HepG2 (cell line): Measurements from ENCODE around the gene DGKG.

Source experiments
- ATM ChIP-seq: fragments of 450-650 bp; IDR thresholded peaks from 2 replicates; pipeline ENCODE4 v1.7.1; 2017; ENCODE audit warnings: mild to moderate bottlenecking, borderline replicate concordance
- CTCF ChIP-seq: sonication (generic); formaldehyde crosslinking; IDR thresholded peaks from 2 replicates; pipeline ENCODE4 v1.5.0; 2020; ENCODE audit warnings: mild to moderate bottlenecking, missing genetic modification reagents, moderate library complexity
- EP300 ChIP-seq, 3 experiments: sonication (generic) in 1 of 3; formaldehyde crosslinking in 1 of 3; IDR thresholded peaks; 2 replicates each; pipeline versions ENCODE4 v1.5.1 to v1.6.1; 2011 to 2020; ENCODE audit warnings: low read depth in 2 of 3, low read length in 2 of 3, borderline replicate concordance in 1 of 3, improper control_type of control experiment in 1 of 3, mild to moderate bottlenecking in 1 of 3, missing genetic modification reagents in 1 of 3, moderate library complexity in 1 of 3
- EZH2 ChIP-seq: conservative IDR thresholded peaks from 2 replicates; pipeline ENCODE4 v1.6.1; 2012; ENCODE audit warnings: mild to moderate bottlenecking, low read depth, low read length, moderate library complexity
- HMGXB3 ChIP-seq: sonication (generic); formaldehyde crosslinking; IDR thresholded peaks from 2 replicates; pipeline ENCODE4 v1.4.0; 2020; ENCODE audit warnings: missing genetic modification reagents, borderline replicate concordance
- POLR2AphosphoS5 ChIP-seq: IDR thresholded peaks from 2 replicates; pipeline ENCODE4 v1.6.1; 2012; ENCODE audit warnings: low read depth, low read length
- TRIM22 ChIP-seq: fragments of 450-650 bp; IDR thresholded peaks from 2 replicates; pipeline ENCODE4 v1.6.1; 2017
- ZNF44 ChIP-seq: sonication (generic); formaldehyde crosslinking; IDR thresholded peaks from 2 replicates; pipeline ENCODE4 v1.5.1; 2020; ENCODE audit warnings: mild to moderate bottlenecking, missing genetic modification reagents
- TF ChIP-seq, protein P1 (sequence below): sonication (generic); formaldehyde crosslinking; IDR thresholded peaks from 2 replicates; pipeline ENCODE4 v1.4.0; 2020; ENCODE audit warnings: mild to moderate bottlenecking, low read depth, missing genetic modification reagents

DNA sequence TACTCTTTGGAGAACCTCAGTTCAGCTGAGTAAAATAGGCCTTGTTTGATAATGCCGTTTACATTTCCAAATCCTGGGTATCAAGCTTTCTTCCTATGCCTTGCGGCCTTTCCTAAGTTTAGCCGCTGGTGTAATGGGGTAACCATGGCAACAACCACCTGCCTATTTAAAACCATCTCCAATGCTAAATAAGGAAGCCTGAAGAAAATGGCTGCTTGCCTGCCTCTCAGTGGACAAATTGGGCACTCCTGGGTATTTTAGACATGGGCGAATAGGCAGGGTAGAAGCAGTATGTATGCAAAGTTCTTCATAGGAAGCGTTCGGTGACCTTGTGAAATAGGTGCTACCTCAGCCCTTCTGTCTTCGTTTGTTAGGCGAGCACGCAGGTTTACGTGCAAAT, 122.7 kb downstream of the DGKG start:
- no peak for TF ChIP-seq EZH2
- no peak for TF ChIP-seq CTCF (CRISPR knock-in tag)
- TF ChIP-seq POLR2AphosphoS5, result no peak
- TF ChIP-seq, protein P1, sequence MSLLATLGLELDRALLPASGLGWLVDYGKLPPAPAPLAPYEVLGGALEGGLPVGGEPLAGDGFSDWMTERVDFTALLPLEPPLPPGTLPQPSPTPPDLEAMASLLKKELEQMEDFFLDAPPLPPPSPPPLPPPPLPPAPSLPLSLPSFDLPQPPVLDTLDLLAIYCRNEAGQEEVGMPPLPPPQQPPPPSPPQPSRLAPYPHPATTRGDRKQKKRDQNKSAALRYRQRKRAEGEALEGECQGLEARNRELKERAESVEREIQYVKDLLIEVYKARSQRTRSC (CRISPR knock-in tag), result no peak
- no peak for TF ChIP-seq HMGXB3 (CRISPR knock-in tag)
- TF ChIP-seq ATM, result no peak
- TF ChIP-seq TRIM22, result no peak
- TF ChIP-seq EP300 (IDR thresholded peaks at IDR 0.05; ENCODE audit: low read depth in 2 of 2, low read length in 2 of 2), result no peak
- TF ChIP-seq EP300 (CRISPR knock-in tag; IDR thresholded peaks at IDR 0.05; ENCODE audit: borderline replicate concordance), result no peak
- TF ChIP-seq ZNF44 (CRISPR knock-in tag), result no peak
